HG02970 (cell line): ENCODE results near the gene SBNO2.

ENCODE experiments used
- ATAC-seq: cut with Tn5 transposase; IDR thresholded peaks from one replicate; pipeline ENCODE4 v1.9.1; 2021; ENCODE audit warnings: mild to moderate bottlenecking, moderate library complexity, moderate number of reproducible peaks; ENCODE audit not compliant: unreplicated experiment, low FRiP score

Gene SBNO2

DNA sequence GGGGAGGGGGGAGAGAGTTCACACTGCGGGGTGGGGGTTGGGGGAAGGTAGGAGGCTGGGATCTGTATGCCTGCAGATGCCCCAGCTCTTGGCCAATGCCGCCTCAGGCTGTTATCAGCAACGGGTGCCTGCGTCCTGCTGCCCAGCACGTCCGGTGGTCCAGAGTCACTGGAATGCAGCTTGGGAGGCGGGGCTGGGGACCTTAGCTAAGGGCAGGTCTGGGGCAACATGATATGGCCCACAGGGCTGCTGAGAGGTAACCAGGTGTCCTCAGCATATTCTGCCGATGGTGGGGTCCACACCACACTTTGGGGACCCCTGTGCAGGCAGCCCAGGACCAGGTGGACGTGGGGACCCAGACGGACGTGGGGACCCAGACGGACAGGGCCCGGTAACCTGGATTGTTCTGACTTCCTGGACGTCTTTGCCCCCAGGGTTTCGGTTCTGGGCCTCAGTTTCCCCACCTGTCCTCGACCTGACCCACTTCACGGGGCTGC lies 107.8 kb downstream of the SBNO2 start:
- no peak for ATAC-seq

GRCh38 chr19:1065606-1066109 lies 108.4 kb downstream of the SBNO2 start:
- no peak for ATAC-seq

DNA sequence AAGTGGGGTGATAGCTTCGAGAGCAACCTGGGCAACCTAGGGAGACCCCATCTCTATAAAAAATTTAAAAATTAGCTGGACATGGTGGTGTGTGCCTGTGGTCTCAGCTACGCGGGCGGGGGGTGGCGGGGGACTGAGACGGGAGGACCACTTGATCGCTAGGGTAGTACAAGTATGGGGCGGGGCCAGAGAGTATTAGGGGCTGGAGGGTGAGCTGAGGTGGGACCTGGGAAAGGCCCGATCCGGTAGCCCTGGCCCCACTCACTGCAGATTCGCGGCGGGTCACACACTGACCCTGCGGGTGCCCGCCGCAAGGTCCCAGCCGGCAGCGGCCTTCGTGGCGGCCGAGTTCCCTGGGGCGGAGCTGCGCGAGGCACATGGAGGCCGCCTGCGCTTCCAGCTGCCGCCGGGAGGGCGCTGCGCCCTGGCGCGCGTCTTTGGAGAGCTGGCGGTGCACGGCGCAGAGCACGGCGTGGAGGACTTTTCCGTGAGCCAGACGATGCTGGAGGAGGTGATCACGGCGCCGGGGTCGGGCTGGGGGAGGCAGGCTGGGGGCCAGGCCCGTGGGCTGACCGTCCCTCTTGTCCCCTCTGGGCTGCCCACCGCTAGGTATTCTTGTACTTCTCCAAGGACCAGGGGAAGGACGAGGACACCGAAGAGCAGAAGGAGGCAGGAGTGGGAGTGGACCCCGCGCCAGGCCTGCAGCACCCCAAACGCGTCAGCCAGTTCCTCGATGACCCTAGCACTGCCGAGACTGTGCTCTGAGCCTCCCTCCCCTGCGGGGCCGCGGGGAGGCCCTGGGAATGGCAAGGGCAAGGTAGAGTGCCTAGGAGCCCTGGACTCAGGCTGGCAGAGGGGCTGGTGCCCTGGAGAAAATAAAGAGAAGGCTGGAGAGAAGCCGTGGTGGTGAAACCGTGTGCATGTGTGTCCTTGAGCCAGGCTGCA lies 109.1 kb downstream of the SBNO2 start:
- ATAC-seq = no peak

GRCh38 chr19:1063909-1064660 lies 110.0 kb downstream of the SBNO2 start:
- ATAC-seq = no peak

GRCh38 chr19:1063030-1063908 lies 110.8 kb downstream of the SBNO2 start:
- ATAC-seq = no peak

DNA sequence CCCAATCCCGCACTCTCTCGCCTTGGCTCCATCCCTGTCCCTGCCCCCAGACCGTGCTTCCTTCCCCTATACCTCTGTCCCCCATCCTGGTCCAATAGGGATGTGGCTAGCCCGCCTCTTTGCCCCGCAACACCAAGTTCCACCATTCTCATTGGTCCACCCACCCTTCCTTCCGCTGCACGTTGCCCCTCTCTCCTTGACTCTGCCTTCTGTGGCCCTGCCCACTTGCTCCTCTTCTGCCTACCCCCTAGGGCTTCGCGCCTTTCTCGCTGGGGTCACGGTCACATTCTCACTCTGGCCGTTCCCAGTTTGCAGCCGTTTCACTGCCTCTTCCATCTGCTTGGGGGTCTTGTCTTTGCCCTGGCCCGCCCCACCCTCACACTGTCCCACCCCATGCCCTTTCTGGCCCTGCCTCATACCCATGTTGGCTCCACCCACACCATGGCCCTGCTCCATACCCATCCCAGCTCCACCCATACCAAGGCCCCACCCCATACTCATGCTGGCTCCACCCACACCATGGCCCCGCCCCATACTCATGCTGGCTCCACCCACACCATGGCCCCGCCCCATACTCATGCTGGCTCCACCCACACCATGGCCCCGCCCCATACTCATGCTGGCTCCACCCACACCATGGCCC lies 111.6 kb downstream of the SBNO2 start:
- no peak for ATAC-seq

GRCh38 chr19:1061987-1062386 lies 112.1 kb downstream of the SBNO2 start:
- no peak for ATAC-seq

DNA sequence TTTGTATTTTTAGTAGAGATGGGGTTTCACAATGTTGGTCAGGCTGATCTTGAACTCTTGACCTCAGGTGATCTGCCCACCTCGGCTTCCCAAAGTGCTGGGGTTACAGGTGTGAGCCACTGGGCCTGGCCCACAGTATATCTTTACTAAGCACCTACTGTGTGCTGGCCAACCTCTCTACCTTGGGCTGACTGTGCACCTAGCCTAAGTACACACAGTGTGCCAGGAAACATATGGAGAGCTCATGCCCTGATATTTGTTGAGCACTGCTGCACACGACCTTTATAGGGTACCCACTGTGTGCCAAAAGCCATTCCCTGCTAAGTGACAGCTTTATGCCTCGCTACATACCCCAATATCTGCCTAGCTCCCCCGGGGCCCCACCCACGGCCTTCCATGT lies 113.4 kb downstream of the SBNO2 start:
- no peak for ATAC-seq

- ATAC-seq = no peak
Measured at GRCh38 chr19:1058112-1058511, 116.0 kb downstream of the SBNO2 start.
